ENCODE results near the gene NDUFAF5. TPM values are rescaled to one million over a fixed set of nuclear protein-coding genes. Genes with fewer than 3 reads are reported as not detected.
"Not testable (repeated sequence)": the region's sequence is repeated elsewhere in the genome, so short reads cannot be mapped to it uniquely, and the experiment has no call there.

The NDUFAF5 gene, protein sequence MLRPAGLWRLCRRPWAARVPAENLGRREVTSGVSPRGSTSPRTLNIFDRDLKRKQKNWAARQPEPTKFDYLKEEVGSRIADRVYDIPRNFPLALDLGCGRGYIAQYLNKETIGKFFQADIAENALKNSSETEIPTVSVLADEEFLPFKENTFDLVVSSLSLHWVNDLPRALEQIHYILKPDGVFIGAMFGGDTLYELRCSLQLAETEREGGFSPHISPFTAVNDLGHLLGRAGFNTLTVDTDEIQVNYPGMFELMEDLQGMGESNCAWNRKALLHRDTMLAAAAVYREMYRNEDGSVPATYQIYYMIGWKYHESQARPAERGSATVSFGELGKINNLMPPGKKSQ
- total RNA-seq, result 32.8 TPM

DNA sequence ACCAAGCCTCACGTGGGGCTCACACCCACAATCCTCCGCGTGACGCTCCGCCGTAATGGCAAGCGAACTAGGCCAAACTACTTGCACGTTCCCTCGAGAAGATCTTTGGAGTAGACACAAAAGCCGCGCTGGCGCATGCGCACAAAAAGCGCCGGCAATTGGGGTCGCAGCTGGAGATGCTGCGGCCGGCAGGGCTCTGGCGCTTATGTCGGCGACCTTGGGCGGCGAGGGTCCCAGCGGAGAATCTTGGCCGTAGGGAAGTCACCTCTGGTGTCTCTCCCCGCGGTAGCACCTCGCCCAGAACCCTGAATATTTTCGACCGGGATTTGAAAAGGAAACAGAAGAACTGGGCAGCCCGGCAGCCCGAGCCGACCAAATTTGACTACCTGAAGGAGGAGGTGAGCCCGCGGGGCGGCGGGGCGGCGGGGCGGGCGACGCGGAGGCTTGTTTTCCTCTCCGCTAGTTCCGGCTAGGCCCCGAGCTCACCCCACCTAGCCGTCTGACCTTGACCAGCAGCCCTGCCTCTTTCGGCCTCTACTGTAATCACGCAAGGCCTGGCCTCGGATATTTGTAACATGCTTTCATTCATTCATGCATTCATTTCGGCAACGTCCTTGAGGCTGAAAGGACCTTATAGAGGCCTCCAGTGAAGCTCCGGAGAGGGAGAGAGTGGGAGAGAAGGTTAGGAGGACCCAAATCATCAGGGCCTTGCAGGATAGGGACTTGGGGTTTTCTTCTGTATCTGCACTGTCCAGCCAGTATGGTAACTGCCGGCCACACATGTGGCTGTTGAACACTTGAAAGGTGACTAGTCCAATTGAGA is at the start of gene NDUFAF5, which contains the start of gene ESF1:
NDUFAF5 (plus strand) TSS at position 136 of the 823 bp plus-strand sequence; CDS start at position 177, 41 bp downstream.
ESF1 (minus strand) TSS at position 27 of the 823 bp plus-strand sequence. CDS start 1,779 bp downstream, outside the sequence.
- Histone ChIP-seq H3K9me3 (ENCODE audit: low read depth, low read length) (no peaks in the 10 kb centered on the region), H3K4me3 (ENCODE audit: low read length) (peak within 1 kb of the TSS; percentile 92), H3K27me3 (ENCODE audit: insufficient read depth, low read length) (no peaks in the 10 kb centered on the region), H3K4me1 (ENCODE audit: insufficient read depth, low read length) (peaks cover 21% of the 10 kb centered on the region)

DNA sequence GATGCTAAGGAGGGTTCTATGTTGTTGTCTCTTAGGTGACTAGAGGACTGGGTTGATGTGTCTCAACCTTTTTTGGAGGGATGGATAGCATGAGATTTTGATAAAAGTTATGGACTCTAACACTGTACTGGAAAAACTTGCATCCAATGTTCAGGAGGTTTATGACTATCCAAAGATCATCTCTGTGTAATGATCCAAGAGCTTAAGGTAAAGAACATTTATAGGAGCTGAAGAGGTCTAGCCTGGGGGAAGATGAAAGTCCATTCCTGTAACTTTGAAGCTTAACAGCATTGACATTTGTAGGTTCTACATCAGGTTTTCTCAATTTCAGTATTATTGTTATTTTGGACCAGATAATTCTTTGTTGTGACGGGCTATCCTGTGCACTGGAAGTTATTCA is 49.0 kb upstream of the NDUFAF5 start:
- no peak overlapping the region for H3K4me3 ChIP-seq (ENCODE audit: low read length)

GRCh38 chr20:13736436-13737191 is 48.2 kb upstream of the NDUFAF5 start:
- H3K4me1 ChIP-seq (ENCODE audit: insufficient read depth, low read length), result no peaks in the 10 kb centered on the region
- no peaks in the 10 kb centered on the region for H3K27me3 ChIP-seq (ENCODE audit: insufficient read depth, low read length)
- H3K9me3 ChIP-seq (ENCODE audit: low read depth, low read length), result peaks cover 6% of the 10 kb centered on the region
- no peak overlapping the region for H3K4me3 ChIP-seq (ENCODE audit: low read length)

More for the DNA sequence above, 49.0 kb upstream of the NDUFAF5 start:
- Histone ChIP-seq H3K27me3 (ENCODE audit: insufficient read depth, low read length) (no peaks in the 10 kb centered on the region), H3K9me3 (ENCODE audit: low read depth, low read length) (peaks cover 6% of the 10 kb centered on the region), H3K4me1 (ENCODE audit: insufficient read depth, low read length) (no peaks in the 10 kb centered on the region)

- not testable (repeated sequence) for H3K4me1 ChIP-seq (ENCODE audit: insufficient read depth, low read length); H3K9me3 ChIP-seq (ENCODE audit: low read depth, low read length)
Measured at GRCh38 chr20:13738187-13738586, 46.6 kb upstream of the NDUFAF5 start.

GRCh38 chr20:13739731-13740649 is 44.8 kb upstream of the NDUFAF5 start:
- Histone ChIP-seq H3K9me3 (ENCODE audit: low read depth, low read length) (peaks cover 6% of the 10 kb centered on the region), H3K4me3 (ENCODE audit: low read length) (no peak overlapping the region), H3K27me3 (ENCODE audit: insufficient read depth, low read length) (no peaks in the 10 kb centered on the region), H3K4me1 (ENCODE audit: insufficient read depth, low read length) (no peaks in the 10 kb centered on the region)

More at GRCh38 chr20:13738187-13738586, 46.6 kb upstream of the NDUFAF5 start:
- H3K4me3 ChIP-seq (ENCODE audit: low read length); H3K27me3 ChIP-seq (ENCODE audit: insufficient read depth, low read length): not testable (repeated sequence)

- no peak overlapping the region for H3K4me3 ChIP-seq (ENCODE audit: low read length)
- H3K4me1 ChIP-seq (ENCODE audit: insufficient read depth, low read length), result no peaks in the 10 kb centered on the region
- H3K9me3 ChIP-seq (ENCODE audit: low read depth, low read length), result peaks cover 6% of the 10 kb centered on the region
- no peaks in the 10 kb centered on the region for H3K27me3 ChIP-seq (ENCODE audit: insufficient read depth, low read length)
Measured at GRCh38 chr20:13741879-13742278, 42.9 kb upstream of the NDUFAF5 start.

GRCh38 chr20:13744352-13744751 is 40.5 kb upstream of the NDUFAF5 start:
- Histone ChIP-seq H3K27me3 (ENCODE audit: insufficient read depth, low read length) (no peaks in the 10 kb centered on the region), H3K4me1 (ENCODE audit: insufficient read depth, low read length) (no peaks in the 10 kb centered on the region), H3K9me3 (ENCODE audit: low read depth, low read length) (peaks cover 6% of the 10 kb centered on the region), H3K4me3 (ENCODE audit: low read length) (no peak overlapping the region)

GRCh38 chr20:13745784-13746183 is 39.0 kb upstream of the NDUFAF5 start:
- peaks cover under 1% of the 10 kb centered on the region for H3K9me3 ChIP-seq (ENCODE audit: low read depth, low read length)
- H3K4me1 ChIP-seq (ENCODE audit: insufficient read depth, low read length), result no peaks in the 10 kb centered on the region
- no peaks in the 10 kb centered on the region for H3K27me3 ChIP-seq (ENCODE audit: insufficient read depth, low read length)
- H3K4me3 ChIP-seq (ENCODE audit: low read length), result no peak overlapping the region

DNA sequence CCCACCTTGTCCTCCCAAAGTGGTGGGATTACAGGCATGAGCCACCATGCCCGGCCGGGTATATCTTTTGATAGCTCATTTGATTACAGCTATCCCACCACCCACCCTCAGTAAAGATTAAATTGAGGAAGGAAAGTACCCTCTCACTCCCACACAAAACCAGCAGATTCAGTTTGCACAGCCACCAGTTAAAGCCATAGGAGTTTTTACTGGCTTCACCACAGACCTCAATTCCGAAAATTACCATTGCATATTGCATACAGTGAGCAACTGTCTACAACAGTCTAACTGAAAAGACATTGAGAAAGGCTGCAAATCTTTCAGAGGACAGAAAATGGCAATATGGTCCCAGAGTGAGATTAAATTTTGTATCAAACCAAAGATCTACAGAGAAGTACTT is 35.0 kb upstream of the NDUFAF5 start:
- no peaks in the 10 kb centered on the region for H3K27me3 ChIP-seq (ENCODE audit: insufficient read depth, low read length)
- H3K4me3 ChIP-seq (ENCODE audit: low read length), result no peak overlapping the region
- no peaks in the 10 kb centered on the region for H3K9me3 ChIP-seq (ENCODE audit: low read depth, low read length)
- H3K4me1 ChIP-seq (ENCODE audit: insufficient read depth, low read length), result no peaks in the 10 kb centered on the region

GRCh38 chr20:13753436-13754036 is 31.3 kb upstream of the NDUFAF5 start:
- H3K27me3 ChIP-seq (ENCODE audit: insufficient read depth, low read length), result no peaks in the 10 kb centered on the region
- H3K4me3 ChIP-seq (ENCODE audit: low read length), result no peak overlapping the region
- no peaks in the 10 kb centered on the region for H3K4me1 ChIP-seq (ENCODE audit: insufficient read depth, low read length)
- no peaks in the 10 kb centered on the region for H3K9me3 ChIP-seq (ENCODE audit: low read depth, low read length)

DNA sequence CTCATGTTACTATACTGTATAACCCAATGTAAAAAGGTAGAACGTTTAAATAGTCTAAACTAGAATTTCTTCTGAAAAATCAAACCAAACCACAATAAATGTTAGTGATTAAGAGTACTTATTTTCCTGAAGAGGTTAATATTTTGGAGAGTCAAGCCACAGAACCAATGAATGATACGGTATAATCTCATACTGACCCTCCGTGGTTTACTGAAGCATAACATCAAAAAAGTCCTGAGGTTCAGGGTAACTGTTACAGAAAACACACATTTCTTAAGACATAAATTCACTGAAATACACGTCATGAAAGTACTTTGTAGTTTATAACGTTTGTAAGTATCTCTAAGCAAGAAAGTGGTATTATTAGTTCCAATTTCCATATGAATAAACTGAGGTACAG is 29.0 kb upstream of the NDUFAF5 start:
- Histone ChIP-seq H3K4me1 (ENCODE audit: insufficient read depth, low read length) (no peaks in the 10 kb centered on the region), H3K27me3 (ENCODE audit: insufficient read depth, low read length) (no peaks in the 10 kb centered on the region), H3K9me3 (ENCODE audit: low read depth, low read length) (no peaks in the 10 kb centered on the region), H3K4me3 (ENCODE audit: low read length) (no peak overlapping the region)

DNA sequence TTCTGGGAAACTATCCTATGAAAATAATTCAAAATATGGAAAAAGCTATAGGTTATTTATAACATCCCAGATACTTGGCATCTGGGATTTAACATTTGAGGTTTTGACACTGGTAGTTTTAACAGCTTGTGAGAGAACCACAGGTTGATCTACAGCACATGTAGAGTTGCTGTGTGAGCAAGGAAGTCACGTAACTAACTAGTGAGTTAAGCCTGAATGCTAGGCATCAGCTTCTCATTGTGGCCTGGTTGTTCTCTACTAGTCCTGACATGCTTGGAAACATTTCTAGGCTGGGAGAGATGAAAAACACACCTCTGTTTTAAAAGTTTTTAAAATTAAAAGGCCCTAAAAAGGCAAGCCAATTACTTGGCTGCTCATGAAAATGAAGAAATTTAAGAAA is 28.3 kb upstream of the NDUFAF5 start:
- no peaks in the 10 kb centered on the region for H3K4me1 ChIP-seq (ENCODE audit: insufficient read depth, low read length)
- no peaks in the 10 kb centered on the region for H3K27me3 ChIP-seq (ENCODE audit: insufficient read depth, low read length)
- H3K9me3 ChIP-seq (ENCODE audit: low read depth, low read length), result no peaks in the 10 kb centered on the region
- no peak overlapping the region for H3K4me3 ChIP-seq (ENCODE audit: low read length)

- Histone ChIP-seq H3K4me1 (ENCODE audit: insufficient read depth, low read length) (no peaks in the 10 kb centered on the region), H3K27me3 (ENCODE audit: insufficient read depth, low read length) (no peaks in the 10 kb centered on the region), H3K4me3 (ENCODE audit: low read length) (no peak overlapping the region), H3K9me3 (ENCODE audit: low read depth, low read length) (no peaks in the 10 kb centered on the region)
Measured at GRCh38 chr20:13758884-13759283, 25.9 kb upstream of the NDUFAF5 start.
